Liver (tissue), 9 donors: ENCODE measurements around the gene POPDC3. TPM values are rescaled to one million over a fixed set of nuclear protein-coding genes. Genes with fewer than 3 reads are reported as not detected.

ENCODE experiments used
- DNase-seq: peaks from one replicate; pipeline ENCODE4 v3.0.0-alpha.2; 2017; ENCODE audit warnings: low spot score
- H3K27ac ChIP-seq, 2 donors: one replicate each; pipeline ENCODE4 v1.7.0; 2013; ENCODE audit warnings: inconsistent platforms in 2 of 2, low read length in 2 of 2, control low read depth in 1 of 2, low read depth in 1 of 2, mild to moderate bottlenecking in 1 of 2
- H3K27me3 ChIP-seq, 4 donors: one replicate each; pipeline versions ENCODE4 v1.6.1 to v1.7.0; 2013; ENCODE audit warnings: low read length in 3 of 4, inconsistent platforms in 1 of 4, mild to moderate bottlenecking in 1 of 4, moderate library complexity in 1 of 4; ENCODE audit not compliant: control insufficient read depth in 4 of 4, insufficient read depth in 4 of 4
- H3K36me3 ChIP-seq, 4 donors: one replicate each; pipeline versions ENCODE4 v1.6.1 to v1.7.0; 2013; ENCODE audit warnings: low read length in 3 of 4, mild to moderate bottlenecking in 3 of 4, low read depth in 1 of 4, moderate library complexity in 1 of 4; ENCODE audit not compliant: control insufficient read depth in 4 of 4, insufficient read depth in 3 of 4
- H3K4me1 ChIP-seq, 4 donors: one replicate each; pipeline versions ENCODE4 v1.6.1 to v1.7.0; 2013; ENCODE audit warnings: low read length in 3 of 4, mild to moderate bottlenecking in 3 of 4, moderate library complexity in 1 of 4; ENCODE audit not compliant: control insufficient read depth in 4 of 4, insufficient read depth in 4 of 4
- H3K4me3 ChIP-seq, 3 donors: one replicate each; pipeline versions ENCODE4 v1.6.1 to v1.7.0; 2013; ENCODE audit warnings: low read length in 3 of 3, control low read depth in 1 of 3, low read depth in 1 of 3, mild to moderate bottlenecking in 1 of 3
- H3K9ac ChIP-seq, 2 donors: one replicate each; pipeline ENCODE4 v1.7.0; 2013; ENCODE audit warnings: low read length in 2 of 2, mild to moderate bottlenecking in 2 of 2, moderate library complexity in 2 of 2, control low read depth in 1 of 2, low read depth in 1 of 2
- H3K9me3 ChIP-seq, 4 donors: one replicate each; pipeline versions ENCODE4 v1.6.1 to v1.7.0; 2013; ENCODE audit warnings: low read length in 3 of 4; ENCODE audit not compliant: control insufficient read depth in 4 of 4
- EGR1 ChIP-seq, 2 donors: IDR thresholded peaks; 2 replicates each; pipeline ENCODE4 v1.6.1; 2016 to 2018; ENCODE audit warnings: antibody characterized with exemption in 2 of 2, low read depth in 2 of 2
- FOXA1 ChIP-seq: IDR thresholded peaks from 2 replicates; pipeline ENCODE4 v1.6.1; 2016; ENCODE audit warnings: antibody characterized with exemption
- FOXA2 ChIP-seq: IDR thresholded peaks from 2 replicates; pipeline ENCODE4 v1.6.1; 2016; ENCODE audit warnings: antibody characterized with exemption
- GABPA ChIP-seq, 2 donors: IDR thresholded peaks in 1 of 2; conservative IDR thresholded peaks in 1 of 2; 2 replicates each; pipeline ENCODE4 v1.6.1; 2016; ENCODE audit warnings: antibody characterized with exemption in 2 of 2, mild to moderate bottlenecking in 1 of 2, moderate library complexity in 1 of 2
- HNF4A ChIP-seq, 2 donors: conservative IDR thresholded peaks; 2 replicates each; pipeline ENCODE4 v1.6.1; 2016; ENCODE audit warnings: antibody characterized with exemption in 2 of 2, mild to moderate bottlenecking in 2 of 2
- HNF4G ChIP-seq: IDR thresholded peaks from 2 replicates; pipeline ENCODE4 v1.6.1; 2016; ENCODE audit warnings: antibody characterized with exemption
- JUND ChIP-seq, 2 donors: IDR thresholded peaks; 2 replicates each; pipeline ENCODE4 v1.6.1; 2016; ENCODE audit warnings: antibody characterized with exemption in 2 of 2
- MAX ChIP-seq: IDR thresholded peaks from 2 replicates; pipeline ENCODE4 v1.6.1; 2016; ENCODE audit warnings: antibody characterized with exemption
- NR2F2 ChIP-seq: IDR thresholded peaks from 2 replicates; pipeline ENCODE4 v1.6.1; 2016; ENCODE audit warnings: antibody characterized with exemption
- RAD21 ChIP-seq, 2 donors: IDR thresholded peaks; 2 replicates each; pipeline ENCODE4 v1.6.1; 2016; ENCODE audit warnings: antibody characterized with exemption in 2 of 2, mild to moderate bottlenecking in 2 of 2
- RXRA ChIP-seq, 2 donors: IDR thresholded peaks; 2 replicates each; pipeline ENCODE4 v1.6.1; 2017 to 2018; ENCODE audit warnings: antibody characterized with exemption in 2 of 2, mild to moderate bottlenecking in 1 of 2
- SP1 ChIP-seq: IDR thresholded peaks from 2 replicates; pipeline ENCODE4 v1.6.1; 2018; ENCODE audit warnings: antibody characterized with exemption, mild to moderate bottlenecking
- TAF1 ChIP-seq: conservative IDR thresholded peaks from 2 replicates; pipeline ENCODE4 v1.6.1; 2016; ENCODE audit warnings: antibody characterized with exemption, mild to moderate bottlenecking
- YY1 ChIP-seq: IDR thresholded peaks from 2 replicates; pipeline ENCODE4 v1.6.1; 2016; ENCODE audit warnings: antibody characterized with exemption, mild to moderate bottlenecking
- ZBTB33 ChIP-seq: IDR thresholded peaks from 2 replicates; pipeline ENCODE4 v1.6.1; 2016; ENCODE audit warnings: antibody characterized with exemption
- WGBS: extraction: QIAGEN DNeasy Blood & Tissue Kit; methylation state at CpG from one replicate; pipeline ENCODE4 v1.1.7; 2013; 5-methylcytosine and 5-hydroxymethylcytosine counted together
- polyA plus RNA-seq, 2 donors: library from polyadenylated mRNA; stranded (reverse) in 1 of 2; unstranded in 1 of 2; fragments of 200-250 nt in 1 of 2; fragments of >200 nt in 1 of 2; fragmentation: Nextera tagmentation in 1 of 2; extraction: Ambion mirVana in 1 of 2; gene quantifications; one replicate each; pipeline versions ENCODE4 v1.2.1 to v1.2.3, GENCODE V29; 2013 to 2015
- total RNA-seq, 2 donors: library from RNA; depleted of rRNA; stranded (reverse); fragments of >200 nt; gene quantifications; one replicate each; pipeline ENCODE4 v1.2.3, GENCODE V29; 2014
- TF ChIP-seq, protein P1 (sequence below): IDR thresholded peaks from 2 replicates; pipeline ENCODE4 v1.6.1; 2016; ENCODE audit warnings: antibody characterized with exemption, mild to moderate bottlenecking
- TF ChIP-seq, protein P2 (sequence below): fragments of 150-350 bp; IDR thresholded peaks from 2 replicates; pipeline ENCODE4 v1.5.1; 2017; ENCODE audit warnings: improper control_type of control experiment, low read depth, low read length; ENCODE audit not compliant: missing input control
- TF ChIP-seq, protein P3 (sequence below): IDR thresholded peaks from 2 replicates; pipeline ENCODE4 v1.6.1; 2016; ENCODE audit warnings: antibody characterized with exemption
- donor health status: healthy.
- donor health status: healthy.
- donor health status: healthy.
- donor health status: healthy.
- donor health status: healthy.

The POPDC3 gene
- total and polyA plus RNA-seq, 4 donors = not detected

DNA sequence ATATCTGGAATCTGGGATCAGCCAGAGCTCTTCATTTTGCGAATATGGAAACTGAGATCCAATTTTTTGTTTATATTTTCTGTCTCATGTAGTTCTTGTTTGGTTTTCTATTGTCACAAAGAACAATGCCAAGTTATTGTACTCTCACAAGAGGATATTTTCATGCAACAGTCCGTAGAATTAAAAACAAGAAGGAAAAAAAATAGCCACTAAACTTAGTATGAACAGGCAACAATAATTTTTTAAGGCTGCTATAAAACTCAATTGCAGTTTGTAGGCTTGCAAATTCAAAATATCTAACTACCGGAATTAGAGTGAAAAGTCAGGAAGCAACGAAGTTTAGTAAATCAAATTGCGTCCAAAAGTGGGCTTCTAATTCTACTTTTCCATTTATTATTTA is 1.2 kb downstream of the POPDC3 start:
- Histone ChIP-seq H3K27me3 (peaks cover 0 to 10% (median 2%) of the 10 kb centered on the region in 4 donors), H3K36me3 (no peaks in the 10 kb centered on the region), H3K9ac (no peak overlapping the region), H3K4me3 (no peak overlapping the region), H3K27ac (no peak overlapping the region), H3K9me3 (no peaks in the 10 kb centered on the region), H3K4me1 (peaks cover 0 to 6% (median 4%) of the 10 kb centered on the region in 4 donors)
- 65% methylated on average over 5 of the region's 5 CpGs for WGBS
- no peak for DNase-seq
- no peak for TF ChIP-seq SP1

DNA sequence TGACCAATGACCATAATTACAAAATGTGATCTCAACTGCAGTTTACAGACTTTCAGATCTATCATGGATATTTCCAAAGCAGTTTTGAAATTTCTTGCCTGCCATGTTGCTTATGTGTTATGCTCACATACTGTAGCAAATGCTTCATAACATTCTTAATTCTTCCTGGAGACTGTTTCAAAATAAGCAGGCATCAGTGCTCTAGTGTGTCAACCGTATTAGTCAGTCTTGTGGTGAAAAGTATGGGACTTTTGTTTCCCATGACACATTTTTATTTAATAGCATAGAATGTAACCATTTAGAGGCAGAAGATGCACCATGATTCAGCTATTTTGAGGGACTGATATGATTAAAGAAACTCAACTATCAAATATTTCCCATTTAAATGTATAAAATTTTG is 1.7 kb downstream of the POPDC3 start:
- Histone ChIP-seq H3K36me3 (no peaks in the 10 kb centered on the region), H3K4me1 (peaks cover 0 to 6% (median 4%) of the 10 kb centered on the region in 4 donors), H3K4me3 (no peak overlapping the region), H3K9ac (no peak overlapping the region), H3K9me3 (no peaks in the 10 kb centered on the region), H3K27ac (no peak overlapping the region), H3K27me3 (peaks cover 0 to 10% (median 2%) of the 10 kb centered on the region in 4 donors)
- TF ChIP-seq, protein P1, sequence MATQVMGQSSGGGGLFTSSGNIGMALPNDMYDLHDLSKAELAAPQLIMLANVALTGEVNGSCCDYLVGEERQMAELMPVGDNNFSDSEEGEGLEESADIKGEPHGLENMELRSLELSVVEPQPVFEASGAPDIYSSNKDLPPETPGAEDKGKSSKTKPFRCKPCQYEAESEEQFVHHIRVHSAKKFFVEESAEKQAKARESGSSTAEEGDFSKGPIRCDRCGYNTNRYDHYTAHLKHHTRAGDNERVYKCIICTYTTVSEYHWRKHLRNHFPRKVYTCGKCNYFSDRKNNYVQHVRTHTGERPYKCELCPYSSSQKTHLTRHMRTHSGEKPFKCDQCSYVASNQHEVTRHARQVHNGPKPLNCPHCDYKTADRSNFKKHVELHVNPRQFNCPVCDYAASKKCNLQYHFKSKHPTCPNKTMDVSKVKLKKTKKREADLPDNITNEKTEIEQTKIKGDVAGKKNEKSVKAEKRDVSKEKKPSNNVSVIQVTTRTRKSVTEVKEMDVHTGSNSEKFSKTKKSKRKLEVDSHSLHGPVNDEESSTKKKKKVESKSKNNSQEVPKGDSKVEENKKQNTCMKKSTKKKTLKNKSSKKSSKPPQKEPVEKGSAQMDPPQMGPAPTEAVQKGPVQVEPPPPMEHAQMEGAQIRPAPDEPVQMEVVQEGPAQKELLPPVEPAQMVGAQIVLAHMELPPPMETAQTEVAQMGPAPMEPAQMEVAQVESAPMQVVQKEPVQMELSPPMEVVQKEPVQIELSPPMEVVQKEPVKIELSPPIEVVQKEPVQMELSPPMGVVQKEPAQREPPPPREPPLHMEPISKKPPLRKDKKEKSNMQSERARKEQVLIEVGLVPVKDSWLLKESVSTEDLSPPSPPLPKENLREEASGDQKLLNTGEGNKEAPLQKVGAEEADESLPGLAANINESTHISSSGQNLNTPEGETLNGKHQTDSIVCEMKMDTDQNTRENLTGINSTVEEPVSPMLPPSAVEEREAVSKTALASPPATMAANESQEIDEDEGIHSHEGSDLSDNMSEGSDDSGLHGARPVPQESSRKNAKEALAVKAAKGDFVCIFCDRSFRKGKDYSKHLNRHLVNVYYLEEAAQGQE = no peak
- no peak for TF ChIP-seq HNF4A (conservative IDR thresholded peaks at IDR 0.05)
- TF ChIP-seq YY1 = no peak
- no peak for TF ChIP-seq MAX
- TF ChIP-seq GABPA (IDR thresholded peaks at IDR 0.05 in 1 of 2, conservative IDR thresholded peaks at IDR 0.05 in 1 of 2) = no peak
- no peak for TF ChIP-seq ZBTB33
- no peak for TF ChIP-seq JUND (IDR thresholded peaks at IDR 0.05)
- TF ChIP-seq HNF4G = no peak
- no peak for TF ChIP-seq RXRA (IDR thresholded peaks at IDR 0.05)
- no peak for TF ChIP-seq FOXA1
- TF ChIP-seq SP1 = no peak
- no peak for TF ChIP-seq FOXA2
- no peak for TF ChIP-seq NR2F2
- no peak for TF ChIP-seq RAD21 (IDR thresholded peaks at IDR 0.05)
- TF ChIP-seq, protein P2, sequence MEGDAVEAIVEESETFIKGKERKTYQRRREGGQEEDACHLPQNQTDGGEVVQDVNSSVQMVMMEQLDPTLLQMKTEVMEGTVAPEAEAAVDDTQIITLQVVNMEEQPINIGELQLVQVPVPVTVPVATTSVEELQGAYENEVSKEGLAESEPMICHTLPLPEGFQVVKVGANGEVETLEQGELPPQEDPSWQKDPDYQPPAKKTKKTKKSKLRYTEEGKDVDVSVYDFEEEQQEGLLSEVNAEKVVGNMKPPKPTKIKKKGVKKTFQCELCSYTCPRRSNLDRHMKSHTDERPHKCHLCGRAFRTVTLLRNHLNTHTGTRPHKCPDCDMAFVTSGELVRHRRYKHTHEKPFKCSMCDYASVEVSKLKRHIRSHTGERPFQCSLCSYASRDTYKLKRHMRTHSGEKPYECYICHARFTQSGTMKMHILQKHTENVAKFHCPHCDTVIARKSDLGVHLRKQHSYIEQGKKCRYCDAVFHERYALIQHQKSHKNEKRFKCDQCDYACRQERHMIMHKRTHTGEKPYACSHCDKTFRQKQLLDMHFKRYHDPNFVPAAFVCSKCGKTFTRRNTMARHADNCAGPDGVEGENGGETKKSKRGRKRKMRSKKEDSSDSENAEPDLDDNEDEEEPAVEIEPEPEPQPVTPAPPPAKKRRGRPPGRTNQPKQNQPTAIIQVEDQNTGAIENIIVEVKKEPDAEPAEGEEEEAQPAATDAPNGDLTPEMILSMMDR = no peak
- TF ChIP-seq, protein P3, sequence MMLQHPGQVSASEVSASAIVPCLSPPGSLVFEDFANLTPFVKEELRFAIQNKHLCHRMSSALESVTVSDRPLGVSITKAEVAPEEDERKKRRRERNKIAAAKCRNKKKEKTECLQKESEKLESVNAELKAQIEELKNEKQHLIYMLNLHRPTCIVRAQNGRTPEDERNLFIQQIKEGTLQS = no peak
- TF ChIP-seq TAF1 = no peak
- no peak for TF ChIP-seq EGR1 (IDR thresholded peaks at IDR 0.05; ENCODE audit: low read depth in 2 of 2)
- 76% methylated on average over 1 of the region's 1 CpG for WGBS
- no peak for DNase-seq
